Peyer's patch (tissue), 4 donors: Measurements from ENCODE around the gene SH3PXD2B. TPM values are rescaled to one million over a fixed set of nuclear protein-coding genes. Genes with fewer than 3 reads are reported as not detected.

Source experiments
- DNase-seq, 3 donors: peaks; one replicate each; pipeline ENCODE4 v3.0.0-alpha.2; 2017 to 2019
- H3K27ac ChIP-seq, 4 donors: fragments of 200-600 bp; sonication (generic); one replicate each; pipeline ENCODE4 v1.5.1; 2016 to 2019
- H3K27me3 ChIP-seq, 2 donors: fragments of 200-600 bp; sonication (generic); one replicate each; pipeline ENCODE4 v1.5.1; 2019
- H3K36me3 ChIP-seq, 3 donors: fragments of 200-600 bp; sonication (generic); one replicate each; pipeline ENCODE4 v1.5.1; 2016 to 2019
- H3K4me1 ChIP-seq, 4 donors: fragments of 200-600 bp; sonication (generic); one replicate each; pipeline ENCODE4 v1.5.1; 2016 to 2019
- H3K4me3 ChIP-seq, 4 donors: fragments of 200-600 bp; sonication (generic); 1 replicate in 3 of 4; 2 replicates in 1 of 4; pipeline ENCODE4 v1.5.1; 2016 to 2019; ENCODE audit warnings: mild to moderate bottlenecking in 1 of 4
- H3K9me3 ChIP-seq, 4 donors: fragments of 200-600 bp; sonication (generic); one replicate each; pipeline ENCODE4 v1.5.1; 2016 to 2019; ENCODE audit warnings: mild to moderate bottlenecking in 1 of 4
- POLR2A ChIP-seq, 2 donors: fragments of 450-650 bp; IDR thresholded peaks; one replicate each; pipeline ENCODE4 v1.5.1; 2017; ENCODE audit warnings: antibody characterized with exemption in 2 of 2, mild to moderate bottlenecking in 2 of 2, moderate library complexity in 2 of 2
- total RNA-seq, 4 donors: library from RNA; depleted of rRNA; stranded (reverse); fragments of >200 nt; gene quantifications; one replicate each; pipeline ENCODE4 v1.1.0, GENCODE V29; 2016
- TF ChIP-seq, protein P1 (sequence below), 6 experiments: fragments of 450-650 bp in 4 of 6; fragments of 200-600 bp in 2 of 6; sonication (generic) in 1 of 6; IDR thresholded peaks; one replicate each; pipeline ENCODE4 v1.5.1; 2017 to 2019; ENCODE audit warnings: antibody characterized with exemption in 6 of 6, mild to moderate bottlenecking in 3 of 6, moderate library complexity in 1 of 6

SH3PXD2B gene
- total RNA-seq, 4 donors from 2014 or later, result 5.8 to 26.4 (median 11.7) TPM

DNA sequence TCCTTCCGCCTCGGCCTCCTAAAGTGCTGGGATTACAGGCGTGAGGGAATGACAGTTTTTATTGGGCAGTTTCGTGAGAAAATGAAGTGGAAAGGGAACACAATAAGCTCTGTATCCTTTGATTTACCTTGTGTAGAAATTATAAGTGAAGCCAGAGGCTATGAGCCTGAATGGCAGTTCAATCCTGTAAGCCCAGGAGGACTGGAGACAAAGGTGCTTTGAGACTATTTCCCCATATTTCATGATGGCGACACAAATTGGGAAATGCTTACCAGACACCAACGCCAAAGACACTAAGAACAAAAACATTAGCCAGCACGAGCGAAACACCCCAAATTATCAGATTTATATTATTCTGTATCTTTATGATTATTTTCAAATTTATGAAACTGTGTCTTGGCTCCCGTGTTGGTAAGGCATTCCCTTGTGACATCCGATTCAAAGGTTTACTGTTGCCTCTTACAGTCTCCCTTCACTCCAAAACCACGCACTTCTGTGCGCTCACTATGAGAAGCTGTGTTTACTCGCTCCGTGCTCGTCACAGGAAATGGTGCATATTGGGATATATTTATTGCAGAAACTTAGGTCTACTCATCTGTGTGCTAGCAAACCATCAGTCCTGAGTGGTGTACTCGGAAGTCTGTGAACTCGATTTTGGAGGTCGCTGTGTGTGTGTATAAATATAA lies 73.9 kb downstream of the SH3PXD2B start:
- DNase-seq, result no peak
- Histone ChIP-seq H3K9me3 (no peaks in the 10 kb centered on the region), H3K4me3 (no peak overlapping the region), H3K27ac (peak overlapping the region in 2 of 4 donors; percentile 44 to 54), H3K4me1 (peaks cover 0 to 10% (median 0%) of the 10 kb centered on the region in 4 donors), H3K36me3 (peaks cover 0 to 5% (median 0%) of the 10 kb centered on the region in 3 donors), H3K27me3 (no peaks in the 10 kb centered on the region)
- TF ChIP-seq POLR2A (IDR thresholded peaks at IDR 0.05), result no peak
- TF ChIP-seq, protein P1, sequence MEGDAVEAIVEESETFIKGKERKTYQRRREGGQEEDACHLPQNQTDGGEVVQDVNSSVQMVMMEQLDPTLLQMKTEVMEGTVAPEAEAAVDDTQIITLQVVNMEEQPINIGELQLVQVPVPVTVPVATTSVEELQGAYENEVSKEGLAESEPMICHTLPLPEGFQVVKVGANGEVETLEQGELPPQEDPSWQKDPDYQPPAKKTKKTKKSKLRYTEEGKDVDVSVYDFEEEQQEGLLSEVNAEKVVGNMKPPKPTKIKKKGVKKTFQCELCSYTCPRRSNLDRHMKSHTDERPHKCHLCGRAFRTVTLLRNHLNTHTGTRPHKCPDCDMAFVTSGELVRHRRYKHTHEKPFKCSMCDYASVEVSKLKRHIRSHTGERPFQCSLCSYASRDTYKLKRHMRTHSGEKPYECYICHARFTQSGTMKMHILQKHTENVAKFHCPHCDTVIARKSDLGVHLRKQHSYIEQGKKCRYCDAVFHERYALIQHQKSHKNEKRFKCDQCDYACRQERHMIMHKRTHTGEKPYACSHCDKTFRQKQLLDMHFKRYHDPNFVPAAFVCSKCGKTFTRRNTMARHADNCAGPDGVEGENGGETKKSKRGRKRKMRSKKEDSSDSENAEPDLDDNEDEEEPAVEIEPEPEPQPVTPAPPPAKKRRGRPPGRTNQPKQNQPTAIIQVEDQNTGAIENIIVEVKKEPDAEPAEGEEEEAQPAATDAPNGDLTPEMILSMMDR (IDR thresholded peaks at IDR 0.05), result no peak

DNA sequence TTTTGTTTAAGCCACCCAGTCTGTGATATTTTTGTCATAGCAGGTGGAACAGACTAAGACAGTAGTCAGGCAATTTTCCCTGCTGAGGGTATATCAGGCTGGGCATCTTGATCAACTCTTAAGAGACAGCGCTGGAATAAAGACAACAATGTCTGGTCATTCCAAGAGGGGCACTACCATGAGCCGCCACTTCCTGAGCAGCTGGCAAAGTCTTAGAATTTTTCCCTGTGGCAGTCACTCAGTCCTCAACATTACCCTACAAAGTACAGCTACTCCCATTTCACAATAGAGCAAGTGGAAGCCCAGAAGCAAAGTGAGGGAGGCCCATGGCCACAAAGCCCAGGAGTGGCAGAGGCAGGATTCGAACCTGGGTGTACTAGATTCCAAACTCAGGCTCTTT lies 74.8 kb downstream of the SH3PXD2B start:
- Histone ChIP-seq H3K27ac (no peak overlapping the region), H3K9me3 (no peaks in the 10 kb centered on the region), H3K27me3 (no peaks in the 10 kb centered on the region), H3K36me3 (peaks cover 0 to 5% (median 0%) of the 10 kb centered on the region in 3 donors), H3K4me1 (peaks cover 0 to 10% (median 0%) of the 10 kb centered on the region in 4 donors), H3K4me3 (no peak overlapping the region)
- TF ChIP-seq POLR2A (IDR thresholded peaks at IDR 0.05), result no peak
- TF ChIP-seq, protein P1 (IDR thresholded peaks at IDR 0.05), result no peak
- DNase-seq, result no peak

DNA sequence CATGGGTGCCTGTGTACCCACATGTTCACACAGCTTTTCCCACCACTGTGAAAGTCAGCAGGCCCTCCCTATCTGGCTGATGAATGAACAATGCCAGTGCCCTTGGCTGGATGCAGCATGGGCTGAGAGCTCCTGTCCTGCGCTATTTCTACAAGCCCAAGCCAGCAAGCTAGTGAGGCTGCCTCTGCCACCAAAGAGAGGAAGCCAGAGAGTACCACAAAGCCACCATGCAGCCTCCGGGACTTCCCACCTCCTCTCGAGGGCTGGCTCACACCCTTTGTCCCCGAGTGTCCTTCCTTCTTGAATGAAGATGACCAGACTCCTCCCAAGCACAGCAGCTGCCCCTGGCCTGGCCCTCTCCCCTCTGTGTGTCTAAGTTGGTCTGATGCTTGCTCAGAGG lies 76.5 kb downstream of the SH3PXD2B start:
- H3K4me1 ChIP-seq, result no peaks in the 10 kb centered on the region
- DNase-seq, result no peak
- no peak overlapping the region for H3K27ac ChIP-seq
- peaks cover 0 to 5% (median 0%) of the 10 kb centered on the region in 3 donors for H3K36me3 ChIP-seq
- H3K27me3 ChIP-seq, result no peaks in the 10 kb centered on the region
- no peaks in the 10 kb centered on the region for H3K9me3 ChIP-seq
- H3K4me3 ChIP-seq, result no peak overlapping the region
- no peak for TF ChIP-seq POLR2A (IDR thresholded peaks at IDR 0.05)
- TF ChIP-seq, protein P1 (IDR thresholded peaks at IDR 0.05), result no peak

DNA sequence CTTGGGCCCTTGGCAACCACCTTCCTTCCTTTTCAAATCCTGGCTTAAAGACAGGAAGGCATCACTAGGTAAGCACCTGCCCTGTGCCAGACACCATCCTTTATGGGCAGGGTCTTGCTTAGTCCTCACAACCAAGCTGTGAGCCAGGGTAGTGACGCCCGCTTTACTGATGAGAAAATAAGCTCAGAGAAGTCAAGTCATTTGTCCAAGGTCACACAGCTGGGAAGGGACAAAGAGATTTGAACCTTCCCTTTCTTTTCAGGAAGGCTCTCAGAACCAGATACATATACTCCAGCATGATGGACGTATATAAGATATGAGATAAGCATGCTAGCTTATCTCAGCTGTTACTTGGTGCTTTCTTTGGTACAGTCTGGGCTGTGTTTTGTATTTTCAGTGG lies 76.9 kb downstream of the SH3PXD2B start:
- H3K4me3 ChIP-seq, result no peak overlapping the region

DNA sequence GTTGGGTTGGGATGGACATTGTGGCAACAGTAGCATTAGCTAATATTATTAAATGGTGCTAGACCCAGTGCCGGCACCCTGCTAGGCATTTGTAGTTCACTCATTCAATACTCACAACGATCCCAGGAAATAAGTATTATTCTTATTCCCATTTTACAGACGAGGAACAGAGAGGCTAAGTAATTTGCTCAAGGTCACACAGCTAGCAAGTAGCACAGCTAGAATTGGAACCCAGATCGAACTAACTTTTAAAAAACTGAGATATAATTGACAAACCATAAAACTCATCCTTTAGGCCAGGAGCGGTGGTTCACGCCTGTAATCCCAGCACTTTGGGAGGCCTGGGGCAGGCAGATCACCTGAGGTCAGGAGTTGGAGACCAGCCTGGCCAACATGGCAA lies 79.5 kb downstream of the SH3PXD2B start:
- H3K27me3 ChIP-seq, result no peaks in the 10 kb centered on the region
- peaks cover 0 to 3% (median 0%) of the 10 kb centered on the region in 4 donors for H3K9me3 ChIP-seq
- H3K36me3 ChIP-seq, result no peaks in the 10 kb centered on the region
- H3K27ac ChIP-seq, result no peak overlapping the region
- no peaks in the 10 kb centered on the region for H3K4me1 ChIP-seq
- no peak overlapping the region for H3K4me3 ChIP-seq
- TF ChIP-seq, protein P1 (IDR thresholded peaks at IDR 0.05), result no peak
- no peak for TF ChIP-seq POLR2A (IDR thresholded peaks at IDR 0.05)
- no peak for DNase-seq

More for the DNA sequence above, 76.9 kb downstream of the SH3PXD2B start:
- Histone ChIP-seq H3K27ac (no peak overlapping the region), H3K4me1 (no peaks in the 10 kb centered on the region), H3K9me3 (no peaks in the 10 kb centered on the region), H3K36me3 (peaks cover 0 to 5% (median 0%) of the 10 kb centered on the region in 3 donors), H3K27me3 (no peaks in the 10 kb centered on the region)
- no peak for DNase-seq
- TF ChIP-seq, protein P1 (IDR thresholded peaks at IDR 0.05), result no peak
- TF ChIP-seq POLR2A (IDR thresholded peaks at IDR 0.05), result no peak
